ENCODE results near the gene F13A1.

The F13A1 gene

GRCh38 chr6:6319952-6320811 lies at the start of gene F13A1:
TSS of gene F13A1 (minus strand) at chr6:6320662. CDS start at chr6:6318664, 1,998 bp downstream.
- no peak for DNase-seq (ENCODE audit: low read depth)

- DNase-seq (ENCODE audit: low read depth): no peak
These were observed 48.2 kb upstream of the F13A1 start for GRCh38 chr6:6368684-6369052.

GRCh38 chr6:6368040-6368683 lies 47.7 kb upstream of the F13A1 start:
- DNase-seq (ENCODE audit: low read depth): no peak

GRCh38 chr6:6366803-6367202 lies 46.3 kb upstream of the F13A1 start:
- DNase-seq (ENCODE audit: low read depth): no peak

GRCh38 chr6:6365242-6365641 lies 44.8 kb upstream of the F13A1 start:
- no peak for DNase-seq (ENCODE audit: low read depth)

- DNase-seq (ENCODE audit: low read depth): no peak
These were observed 41.8 kb upstream of the F13A1 start for GRCh38 chr6:6362056-6362840.

GRCh38 chr6:6357530-6357929 lies 37.1 kb upstream of the F13A1 start:
- DNase-seq (ENCODE audit: low read depth): no peak

- DNase-seq (ENCODE audit: low read depth): no peak
These were observed 36.6 kb upstream of the F13A1 start for GRCh38 chr6:6357032-6357431.

GRCh38 chr6:6352772-6353171 lies 32.3 kb upstream of the F13A1 start:
- DNase-seq (ENCODE audit: low read depth): no peak

- no peak for DNase-seq (ENCODE audit: low read depth)
These were observed 31.1 kb upstream of the F13A1 start for GRCh38 chr6:6351511-6352025.

GRCh38 chr6:6350696-6351095 lies 30.2 kb upstream of the F13A1 start:
- no peak for DNase-seq (ENCODE audit: low read depth)

- DNase-seq (ENCODE audit: low read depth): no peak
These were observed 27.8 kb upstream of the F13A1 start for GRCh38 chr6:6348256-6348655.

GRCh38 chr6:6346427-6347023 lies 26.1 kb upstream of the F13A1 start:
- no peak for DNase-seq (ENCODE audit: low read depth)

GRCh38 chr6:6333501-6333900 lies 13.0 kb upstream of the F13A1 start:
- no peak for DNase-seq (ENCODE audit: low read depth)

GRCh38 chr6:6332811-6333244 lies 12.4 kb upstream of the F13A1 start:
- DNase-seq (ENCODE audit: low read depth): no peak

GRCh38 chr6:6331946-6332601 lies 11.6 kb upstream of the F13A1 start:
- no peak for DNase-seq (ENCODE audit: low read depth)

- no peak for DNase-seq (ENCODE audit: low read depth)
These were observed 10.9 kb upstream of the F13A1 start for GRCh38 chr6:6331393-6331792.

- no peak for DNase-seq (ENCODE audit: low read depth)
These were observed 9.9 kb upstream of the F13A1 start for GRCh38 chr6:6330407-6330806.

- no peak for DNase-seq (ENCODE audit: low read depth)
These were observed 8.0 kb upstream of the F13A1 start for GRCh38 chr6:6328451-6328850.

GRCh38 chr6:6323352-6323751 lies 2.9 kb upstream of the F13A1 start:
- DNase-seq (ENCODE audit: low read depth): no peak

GRCh38 chr6:6320901-6321300 lies 439 bp upstream of the F13A1 start:
- DNase-seq (ENCODE audit: low read depth): no peak
